Right renal pelvis (tissue), 4 donors: Measurements from ENCODE around the gene NHLRC4. TPM values are rescaled to one million over a fixed set of nuclear protein-coding genes. Genes with fewer than 3 reads are reported as not detected.

Experiments used
- DNase-seq, 4 donors: peaks; one replicate each; pipeline ENCODE4 v3.0.0-alpha.2; 2013; ENCODE audit warnings: low read depth in 4 of 4, low spot score in 3 of 4, missing footprints in 1 of 4
- polyA plus RNA-seq, 4 donors: library from polyadenylated mRNA; unstranded; fragments of 120-200 nt; gene quantifications; one replicate each; pipeline ENCODE4 v1.2.1, GENCODE V29; 2013; ENCODE audit not compliant: insufficient read length in 4 of 4

Gene NHLRC4
- polyA plus RNA-seq, 4 donors: 7.2 to 9.9 (median 8.0) TPM

GRCh38 chr16:563072-563644, 3.6 kb upstream of the NHLRC4 start:
- DNase-seq: no peak

GRCh38 chr16:564690-565418, 2.0 kb upstream of the NHLRC4 start:
- no peak for DNase-seq

- peak in 3 of 4 donors; percentile 58 to 75 (median 72) for DNase-seq
Observed at GRCh38 chr16:565419-566330, 1.1 kb upstream of the NHLRC4 start.

GRCh38 chr16:567373-568256, 810 bp downstream of the NHLRC4 start:
- no peak for DNase-seq

GRCh38 chr16:568401-569258, 1.8 kb downstream of the NHLRC4 start:
- no peak for DNase-seq

- no peak for DNase-seq
Observed at GRCh38 chr16:569445-570254, 2.8 kb downstream of the NHLRC4 start, which contains the start of gene PIGQ. PIGQ (plus strand) TSS chr16:569968; CDS start chr16:574075, 4,107 bp downstream.

GRCh38 chr16:572865-573650, 6.3 kb downstream of the NHLRC4 start:
- DNase-seq: no peak

- DNase-seq: no peak
Observed at GRCh38 chr16:574021-574760, 7.4 kb downstream of the NHLRC4 start.

GRCh38 chr16:575354-576196, 8.8 kb downstream of the NHLRC4 start:
- DNase-seq: no peak

- DNase-seq: no peak
Observed at GRCh38 chr16:576197-576822, 9.5 kb downstream of the NHLRC4 start.

- DNase-seq: no peak
Observed at GRCh38 chr16:576823-577201, 10.0 kb downstream of the NHLRC4 start.

- DNase-seq: no peak
Observed at GRCh38 chr16:577796-578195, 11.0 kb downstream of the NHLRC4 start.

- no peak for DNase-seq
Observed at GRCh38 chr16:578232-578869, 11.5 kb downstream of the NHLRC4 start.

GRCh38 chr16:578870-579405, 12.1 kb downstream of the NHLRC4 start:
- DNase-seq: no peak
